GM23338 (cell line): ENCODE results near the gene RILPL1. TPM values are rescaled to one million over a fixed set of nuclear protein-coding genes. Genes with fewer than 3 reads are reported as not detected.

Source experiments
- ATAC-seq: fragments of 200-7000 bp; cut with Tn5 transposase; 3 replicates; pipeline ENCODE4 v1.9.1; 2020
- DNase-seq: peaks from one replicate; pipeline ENCODE4 v3.0.0-alpha.2; 2015; ENCODE audit warnings: low spot score
- H2AFZ ChIP-seq: fragments of 200-600 bp; sonication (generic); 2 replicates; pipeline ENCODE4 v1.8.0; 2016; ENCODE audit warnings: antibody characterized with exemption, mild to moderate bottlenecking, moderate library complexity
- H3F3A ChIP-seq: fragments of 200-600 bp; sonication (generic); replicated peaks from 2 replicates; pipeline ENCODE4 v1.8.0; 2017; ENCODE audit warnings: antibody characterized with exemption, mixed run types, low read depth
- H3K27ac ChIP-seq: fragments of 200-600 bp; sonication (generic); 2 replicates; pipeline ENCODE4 v1.6.1; 2016; ENCODE audit warnings: low read depth
- H3K27me3 ChIP-seq: fragments of 200-600 bp; sonication (generic); 2 replicates; pipeline ENCODE4 v1.8.0; 2016; ENCODE audit warnings: mild to moderate bottlenecking, mixed run types, moderate library complexity; ENCODE audit not compliant: insufficient read depth
- H3K36me3 ChIP-seq: fragments of 200-600 bp; sonication (generic); 2 replicates; pipeline ENCODE4 v1.8.0; 2016; ENCODE audit warnings: mild to moderate bottlenecking; ENCODE audit not compliant: insufficient read depth
- H3K4me1 ChIP-seq: fragments of 200-600 bp; sonication (generic); 2 replicates; pipeline ENCODE4 v1.8.0; 2016; ENCODE audit warnings: mild to moderate bottlenecking, moderate library complexity; ENCODE audit not compliant: insufficient read depth
- H3K4me2 ChIP-seq: fragments of 200-600 bp; sonication (generic); 2 replicates; pipeline ENCODE4 v1.7.1; 2017; ENCODE audit warnings: mixed run types
- H3K4me3 ChIP-seq: fragments of 200-600 bp; sonication (generic); 2 replicates; pipeline ENCODE4 v1.6.1; 2016; ENCODE audit warnings: mixed run types
- H3K79me2 ChIP-seq: fragments of 200-600 bp; sonication (generic); replicated peaks from 2 replicates; pipeline ENCODE4 v1.8.0; 2017; ENCODE audit warnings: mild to moderate bottlenecking; ENCODE audit not compliant: insufficient read depth
- H3K9me2 ChIP-seq: fragments of 200-600 bp; sonication (generic); 2 replicates; pipeline ENCODE4 v1.8.0; 2017; ENCODE audit not compliant: insufficient read depth
- H4K20me1 ChIP-seq: fragments of 200-600 bp; sonication (generic); replicated peaks from 2 replicates; pipeline ENCODE4 v1.8.0; 2017; ENCODE audit warnings: mild to moderate bottlenecking; ENCODE audit not compliant: insufficient read depth
- H3K27ac Mint-ChIP-seq: 2 replicates; pipeline ENCODE4 v1.8.0; 2020; ENCODE audit warnings: inconsistent platforms, mild to moderate bottlenecking, moderate library complexity, mixed read lengths
- H3K27me3 Mint-ChIP-seq: 3 replicates; pipeline ENCODE4 v1.8.0; 2022; ENCODE audit warnings: low read depth, mild to moderate bottlenecking, moderate library complexity, mixed read lengths, inconsistent platforms; ENCODE audit not compliant: insufficient read depth, poor library complexity
- H3K36me3 Mint-ChIP-seq: 3 replicates; pipeline ENCODE4 v1.8.0; 2021; ENCODE audit warnings: low read depth, mild to moderate bottlenecking, inconsistent platforms, moderate library complexity, mixed read lengths
- H3K4me1 Mint-ChIP-seq: 3 replicates; pipeline ENCODE4 v1.8.0; 2020; ENCODE audit warnings: mild to moderate bottlenecking, inconsistent platforms, mixed read lengths
- H3K4me3 Mint-ChIP-seq: 3 replicates; pipeline ENCODE4 v1.8.0; 2021; ENCODE audit warnings: moderate library complexity, mild to moderate bottlenecking, inconsistent platforms, mixed read lengths
- H3K9me3 Mint-ChIP-seq: 3 replicates; pipeline ENCODE4 v1.8.0; 2020; ENCODE audit warnings: moderate library complexity, mild to moderate bottlenecking, inconsistent platforms, mixed read lengths
- CREB1 ChIP-seq: fragments of 250-450 bp; sonication (Bioruptor Pico); IDR thresholded peaks from 2 replicates; pipeline ENCODE4 v1.5.0; 2020; ENCODE audit warnings: low read depth, mild to moderate bottlenecking, moderate library complexity
- CTCF ChIP-seq, 2 experiments: fragments of 200-600 bp in 1 of 2; sonication (generic) in 1 of 2; conservative IDR thresholded peaks; 2 replicates each; pipeline versions ENCODE4 v1.5.1 to v1.6.1; 2016 to 2017; ENCODE audit warnings: antibody characterized with exemption in 2 of 2, low read depth in 2 of 2, mild to moderate bottlenecking in 2 of 2, moderate library complexity in 1 of 2
- ETS1 ChIP-seq: IDR thresholded peaks from 2 replicates; pipeline ENCODE4 v1.6.1; 2016; ENCODE audit warnings: antibody characterized with exemption
- EZH2 ChIP-seq: fragments of 200-600 bp; sonication (generic); IDR thresholded peaks from one replicate; pipeline ENCODE4 v1.8.0; 2017; ENCODE audit warnings: antibody characterized with exemption, mild to moderate bottlenecking, low read depth; ENCODE audit not compliant: unreplicated experiment
- EZH2phosphoT487 ChIP-seq: fragments of 200-600 bp; sonication (generic); IDR thresholded peaks from one replicate; pipeline ENCODE4 v1.8.1; 2018; ENCODE audit warnings: antibody characterized with exemption; ENCODE audit not compliant: unreplicated experiment
- NANOG ChIP-seq: IDR thresholded peaks from 2 replicates; pipeline ENCODE4 v1.6.1; 2016; ENCODE audit warnings: antibody characterized with exemption, borderline replicate concordance
- POLR2AphosphoS5 ChIP-seq: IDR thresholded peaks from 2 replicates; pipeline ENCODE4 v1.6.1; 2016; ENCODE audit warnings: antibody characterized with exemption, low read depth
- REST ChIP-seq: IDR thresholded peaks from one replicate; pipeline ENCODE4 v1.6.1; 2018; ENCODE audit warnings: antibody characterized with exemption; ENCODE audit not compliant: unreplicated experiment
- STAT1 ChIP-seq: IDR thresholded peaks from one replicate; pipeline ENCODE4 v1.6.1; 2016; ENCODE audit warnings: antibody characterized with exemption; ENCODE audit not compliant: unreplicated experiment
- ZNF114 ChIP-seq: fragments of 250-450 bp; sonication (Bioruptor Pico); IDR thresholded peaks from 2 replicates; pipeline ENCODE4 v1.5.0; 2020; ENCODE audit warnings: mild to moderate bottlenecking, moderate library complexity
- ZNF331 ChIP-seq: fragments of 250-450 bp; sonication (Bioruptor Pico); IDR thresholded peaks from 2 replicates; pipeline ENCODE4 v1.5.0; 2020; ENCODE audit warnings: low read depth, mild to moderate bottlenecking, moderate library complexity
- ZNF462 ChIP-seq: fragments of 250-450 bp; sonication (Bioruptor Pico); IDR thresholded peaks from 2 replicates; pipeline ENCODE4 v1.5.0; 2020; ENCODE audit warnings: mild to moderate bottlenecking, moderate library complexity
- polyA plus RNA-seq: library from polyadenylated mRNA; unstranded; fragments of >200 nt; fragmentation: Nextera tagmentation; extraction: Ambion mirVana; gene quantifications from 2 replicates; pipeline ENCODE4 v1.2.1, GENCODE V29; 2016
- total RNA-seq: library from RNA; depleted of rRNA; stranded (reverse); fragments of >200 nt; shearing (Covaris generic); gene quantifications from 2 replicates; pipeline ENCODE4 v1.2.3, GENCODE V29; 2014

The RILPL1 gene
- total and polyA plus RNA-seq, 2 experiments from 2014 or later, result 3.9 to 7.9 TPM

GRCh38 chr12:123475246-123475703 is 58.2 kb downstream of the RILPL1 start:
- H3K4me1 Mint-ChIP-seq, result no peaks in the 10 kb centered on the region
- no peak for ATAC-seq
- DNase-seq, result no peak
- H2AFZ ChIP-seq, result no peak overlapping the region
- TF ChIP-seq ETS1 (no peak), REST (no peak), ZNF114 (CRISPR knock-in tag) (no peak), STAT1 (no peak), ZNF331 (CRISPR knock-in tag) (no peak), NANOG (no peak), CREB1 (no peak), EZH2phosphoT487 (no peak), CTCF (conservative IDR thresholded peaks at IDR 0.05; ENCODE audit: low read depth in 2 of 2) (no peak), POLR2AphosphoS5 (no peak), ZNF462 (CRISPR knock-in tag) (no peak), EZH2 (no peak)
- H4K20me1 ChIP-seq, result peaks cover 7% of the 10 kb centered on the region; the same call in 1 of the 2 replicates
- H3K4me2 ChIP-seq, result no peak overlapping the region
- H3K36me3 Mint-ChIP-seq, result no peaks in the 10 kb centered on the region; the same call in 2 of the 3 replicates
- H3K27me3 Mint-ChIP-seq, result peaks cover 6% of the 10 kb centered on the region
- no peaks in the 10 kb centered on the region for H3K79me2 ChIP-seq
- no peak overlapping the region; the same call in 1 of the 2 replicates for H3K27ac Mint-ChIP-seq
- H3K36me3 ChIP-seq, result no peaks in the 10 kb centered on the region
- no peak overlapping the region for H3K27ac ChIP-seq
- H3K27me3 ChIP-seq, result no peaks in the 10 kb centered on the region
- H3F3A ChIP-seq, result no peaks in the 10 kb centered on the region
- no peaks in the 10 kb centered on the region for H3K4me1 ChIP-seq
- H3K4me3 Mint-ChIP-seq, result no peak overlapping the region
- no peaks in the 10 kb centered on the region; the same call in 1 of the 3 replicates for H3K9me3 Mint-ChIP-seq
- H3K9me2 ChIP-seq, result no peaks in the 10 kb centered on the region
- H3K4me3 ChIP-seq, result no peak overlapping the region
